ENCODE data around the gene SCTR. TPM values are rescaled to one million over a fixed set of nuclear protein-coding genes. Genes with fewer than 3 reads are reported as not detected.

SCTR gene
- total RNA-seq, 1 donor from 2014 or later, result not detected

- H3K4me3 Mint-ChIP-seq, result no peak overlapping the region
- peak overlapping the region; percentile 18 for H3K4me2 ChIP-seq
- no peak overlapping the region for H3K27ac ChIP-seq
- no peaks in the 10 kb centered on the region for H3K27me3 ChIP-seq
- H3K4me3 ChIP-seq, result no peak overlapping the region
- peaks cover 9% of the 10 kb centered on the region for H3K27me3 Mint-ChIP-seq (ENCODE audit: insufficient read depth, low read depth)
- no peaks in the 10 kb centered on the region for H4K20me1 ChIP-seq (ENCODE audit: low read depth)
- peaks cover 12% of the 10 kb centered on the region for H3K4me1 ChIP-seq
- H2AFZ ChIP-seq (replicated peaks), result peak overlapping the region; percentile 64
- peaks cover 23% of the 10 kb centered on the region for H3K4me1 Mint-ChIP-seq
- H3K9me3 ChIP-seq (ENCODE audit: low read depth), result no peaks in the 10 kb centered on the region
- no peaks in the 10 kb centered on the region for H3K79me2 ChIP-seq (ENCODE audit: low read depth)
- H3K9ac ChIP-seq, result no peak overlapping the region
- H3K9me3 Mint-ChIP-seq, result no peaks in the 10 kb centered on the region
- no peaks in the 10 kb centered on the region for H3K36me3 Mint-ChIP-seq
- no peaks in the 10 kb centered on the region for H3F3A ChIP-seq (ENCODE audit: low read depth)
- no peak for DNase-seq (ENCODE audit: low spot score)
- TF ChIP-seq CTCF (IDR thresholded peaks at IDR 0.05), result no peak
- no peak for TF ChIP-seq EZH2phosphoT487 (IDR thresholded peaks at IDR 0.05)
- TF ChIP-seq EZH2 (IDR thresholded peaks at IDR 0.05), result no peak
- no peaks in the 10 kb centered on the region for H3K36me3 ChIP-seq
- no peak overlapping the region for H3K27ac Mint-ChIP-seq
These were observed 48.4 kb downstream of the SCTR start for GRCh38 chr2:119475857-119476244.

- DNase-seq (ENCODE audit: low spot score), result peak; percentile 54
- H3K4me3 Mint-ChIP-seq, result peak overlapping the region; percentile 32
- no peaks in the 10 kb centered on the region for H3K79me2 ChIP-seq (ENCODE audit: low read depth)
- peaks cover 9% of the 10 kb centered on the region for H3K27me3 Mint-ChIP-seq (ENCODE audit: insufficient read depth, low read depth)
- H3K4me2 ChIP-seq, result peak overlapping the region; percentile 18
- TF ChIP-seq EZH2phosphoT487 (IDR thresholded peaks at IDR 0.05), result no peak
- TF ChIP-seq CTCF (IDR thresholded peaks at IDR 0.05), result peak; percentile 14
- no peak for TF ChIP-seq EZH2 (IDR thresholded peaks at IDR 0.05)
- H3K9me3 ChIP-seq (ENCODE audit: low read depth), result no peaks in the 10 kb centered on the region
- H3K36me3 Mint-ChIP-seq, result no peaks in the 10 kb centered on the region
- no peak overlapping the region for H3K27ac ChIP-seq
- no peak overlapping the region for H2AFZ ChIP-seq (replicated peaks)
- H3K4me1 Mint-ChIP-seq, result peaks cover 23% of the 10 kb centered on the region
- no peak overlapping the region for H3K4me3 ChIP-seq
- H3K9me3 Mint-ChIP-seq, result no peaks in the 10 kb centered on the region
- no peak overlapping the region for H3K27ac Mint-ChIP-seq
- H4K20me1 ChIP-seq (ENCODE audit: low read depth), result no peaks in the 10 kb centered on the region
- H3K4me1 ChIP-seq, result peaks cover 12% of the 10 kb centered on the region
- no peaks in the 10 kb centered on the region for H3K36me3 ChIP-seq
- H3F3A ChIP-seq (ENCODE audit: low read depth), result no peaks in the 10 kb centered on the region
- H3K9ac ChIP-seq, result no peak overlapping the region
- no peaks in the 10 kb centered on the region for H3K27me3 ChIP-seq
These were observed 48.9 kb downstream of the SCTR start for GRCh38 chr2:119475225-119475856.

- Mint-ChIP-seq H3K27me3 (ENCODE audit: insufficient read depth, low read depth) (peaks cover 9% of the 10 kb centered on the region), H3K4me1 (peaks cover 23% of the 10 kb centered on the region), H3K9me3 (no peaks in the 10 kb centered on the region), H3K36me3 (no peaks in the 10 kb centered on the region), H3K27ac (no peak overlapping the region), H3K4me3 (peak overlapping the region; percentile 32)
- TF ChIP-seq EZH2 (IDR thresholded peaks at IDR 0.05), result no peak
- TF ChIP-seq CTCF (IDR thresholded peaks at IDR 0.05), result no peak
- TF ChIP-seq EZH2phosphoT487 (IDR thresholded peaks at IDR 0.05), result no peak
- Histone ChIP-seq H3K27ac (no peak overlapping the region), H3K4me1 (peaks cover 12% of the 10 kb centered on the region), H3F3A (ENCODE audit: low read depth) (no peaks in the 10 kb centered on the region), H3K27me3 (no peaks in the 10 kb centered on the region), H3K4me3 (no peak overlapping the region), H3K9ac (no peak overlapping the region), H4K20me1 (ENCODE audit: low read depth) (no peaks in the 10 kb centered on the region), H3K4me2 (peak overlapping the region; percentile 18), H3K79me2 (ENCODE audit: low read depth) (no peaks in the 10 kb centered on the region), H3K9me3 (ENCODE audit: low read depth) (no peaks in the 10 kb centered on the region), H3K36me3 (no peaks in the 10 kb centered on the region), H2AFZ (replicated peaks) (no peak overlapping the region)
- no peak for DNase-seq (ENCODE audit: low spot score)
These were observed 49.7 kb downstream of the SCTR start for GRCh38 chr2:119474371-119475224.
